Osteocyte (in vitro differentiated cells): ENCODE measurements around the gene ADAM10. TPM values are rescaled to one million over a fixed set of nuclear protein-coding genes. Genes with fewer than 3 reads are reported as not detected.
A peak's percentile ranks its signal among the peaks of the same experiment; 100 is the strongest.

Experiments
- DNase-seq: peaks from one replicate; pipeline ENCODE4 v3.0.0; 2021; ENCODE audit warnings: mixed read lengths; ENCODE audit not compliant: unreplicated experiment; ENCODE audit errors: extremely low spot score
- H3K27ac Mint-ChIP-seq: one replicate; pipeline ENCODE4 v1.8.0; 2021; ENCODE audit warnings: mild to moderate bottlenecking, mixed read lengths; ENCODE audit not compliant: unreplicated experiment
- H3K27me3 Mint-ChIP-seq: one replicate; pipeline ENCODE4 v1.8.0; 2021; ENCODE audit warnings: mixed read lengths; ENCODE audit not compliant: unreplicated experiment
- H3K36me3 Mint-ChIP-seq: one replicate; pipeline ENCODE4 v1.8.0; 2021; ENCODE audit warnings: mixed read lengths; ENCODE audit not compliant: unreplicated experiment
- H3K4me1 Mint-ChIP-seq: one replicate; pipeline ENCODE4 v1.8.0; 2021; ENCODE audit warnings: mixed read lengths; ENCODE audit not compliant: unreplicated experiment
- H3K4me3 Mint-ChIP-seq: one replicate; pipeline ENCODE4 v1.8.0; 2021; ENCODE audit warnings: mild to moderate bottlenecking, moderate library complexity, mixed read lengths; ENCODE audit not compliant: unreplicated experiment
- H3K9me3 Mint-ChIP-seq: one replicate; pipeline ENCODE4 v1.8.0; 2021; ENCODE audit warnings: mixed read lengths; ENCODE audit not compliant: unreplicated experiment
- CTCF ChIP-seq: fragments of 200-600 bp; sonication (generic); IDR thresholded peaks from 2 replicates; pipeline ENCODE4 v1.5.0; 2021; ENCODE audit warnings: antibody characterized with exemption, mild to moderate bottlenecking, moderate library complexity
- total RNA-seq: library from RNA; stranded (reverse); gene quantifications from 2 replicates; pipeline ENCODE4 v1.2.1, GENCODE V29; 2021

The ADAM10 gene
- total RNA-seq, 1 donor from 2014 or later, result 169 TPM

- H3K4me3 Mint-ChIP-seq, result no peak overlapping the region
- H3K36me3 Mint-ChIP-seq, result no peaks in the 10 kb centered on the region
- no peak for TF ChIP-seq CTCF
- no peaks in the 10 kb centered on the region for H3K9me3 Mint-ChIP-seq
- DNase-seq, result no peak
- H3K27ac Mint-ChIP-seq, result no peak overlapping the region
- H3K27me3 Mint-ChIP-seq, result no peaks in the 10 kb centered on the region
- peaks cover 4% of the 10 kb centered on the region for H3K4me1 Mint-ChIP-seq
Measured at GRCh38 chr15:58573270-58573669, 176.2 kb downstream of the ADAM10 start.

GRCh38 chr15:58572521-58572920 lies 177.0 kb downstream of the ADAM10 start:
- Mint-ChIP-seq H3K9me3 (no peaks in the 10 kb centered on the region), H3K4me1 (peaks cover 8% of the 10 kb centered on the region), H3K27me3 (no peaks in the 10 kb centered on the region), H3K4me3 (no peak overlapping the region), H3K36me3 (no peaks in the 10 kb centered on the region), H3K27ac (no peak overlapping the region)
- DNase-seq, result no peak
- TF ChIP-seq CTCF, result no peak

- H3K9me3 Mint-ChIP-seq, result no peaks in the 10 kb centered on the region
- H3K4me3 Mint-ChIP-seq, result no peak overlapping the region
- no peaks in the 10 kb centered on the region for H3K36me3 Mint-ChIP-seq
- no peaks in the 10 kb centered on the region for H3K27me3 Mint-ChIP-seq
- no peak for TF ChIP-seq CTCF
- DNase-seq, result no peak
- no peak overlapping the region for H3K27ac Mint-ChIP-seq
- H3K4me1 Mint-ChIP-seq, result peaks cover 8% of the 10 kb centered on the region
Measured at GRCh38 chr15:58571491-58571890, 178.0 kb downstream of the ADAM10 start.

- no peak for TF ChIP-seq CTCF
- Mint-ChIP-seq H3K36me3 (no peaks in the 10 kb centered on the region), H3K9me3 (no peaks in the 10 kb centered on the region), H3K4me3 (no peak overlapping the region), H3K27me3 (no peaks in the 10 kb centered on the region), H3K27ac (no peak overlapping the region), H3K4me1 (peaks cover 8% of the 10 kb centered on the region)
- DNase-seq, result no peak
Measured at GRCh38 chr15:58569455-58569854, 180.1 kb downstream of the ADAM10 start.

GRCh38 chr15:58568157-58568571 lies 181.3 kb downstream of the ADAM10 start:
- H3K4me3 Mint-ChIP-seq, result no peak overlapping the region
- TF ChIP-seq CTCF, result no peak
- no peaks in the 10 kb centered on the region for H3K9me3 Mint-ChIP-seq
- H3K27ac Mint-ChIP-seq, result peak overlapping the region; percentile 36
- peaks cover 2% of the 10 kb centered on the region for H3K27me3 Mint-ChIP-seq
- DNase-seq, result peak; percentile 44
- no peaks in the 10 kb centered on the region for H3K36me3 Mint-ChIP-seq
- peaks cover 8% of the 10 kb centered on the region for H3K4me1 Mint-ChIP-seq
